GM19452 (cell line): ENCODE data around the gene PKP3.
"Not testable (repeated sequence)": the region's sequence is repeated elsewhere in the genome, so short reads cannot be mapped to it uniquely, and the experiment has no call there.

ENCODE experiments used
- ATAC-seq: cut with Tn5 transposase; IDR thresholded peaks from one replicate; pipeline ENCODE4 v1.9.1; 2021; ENCODE audit not compliant: unreplicated experiment

Gene PKP3

GRCh38 chr11:425301-425700 is 31.3 kb downstream of the PKP3 start:
- no peak for ATAC-seq

- ATAC-seq, result no peak
Observed at GRCh38 chr11:426851-427250, 32.8 kb downstream of the PKP3 start.

- ATAC-seq, result no peak
Observed at GRCh38 chr11:428295-428694, 34.3 kb downstream of the PKP3 start.

- no peak for ATAC-seq
Observed at GRCh38 chr11:429391-429790, 35.4 kb downstream of the PKP3 start.

- ATAC-seq, result no peak
Observed at GRCh38 chr11:429931-430456, 36.0 kb downstream of the PKP3 start.

GRCh38 chr11:431921-432320 is 37.9 kb downstream of the PKP3 start:
- ATAC-seq, result no peak

GRCh38 chr11:432501-433100 is 38.6 kb downstream of the PKP3 start:
- ATAC-seq, result no peak

GRCh38 chr11:433111-433510 is 39.1 kb downstream of the PKP3 start:
- no peak for ATAC-seq

GRCh38 chr11:433641-434040 is 39.6 kb downstream of the PKP3 start:
- no peak for ATAC-seq

- ATAC-seq, result no peak
Observed at GRCh38 chr11:434496-434895, 40.5 kb downstream of the PKP3 start.

- not testable (repeated sequence) for ATAC-seq
Observed at GRCh38 chr11:434999-435740, 41.2 kb downstream of the PKP3 start.

- ATAC-seq, result no peak
Observed at GRCh38 chr11:437228-437870, 43.3 kb downstream of the PKP3 start.

GRCh38 chr11:438101-438844 is 44.3 kb downstream of the PKP3 start:
- ATAC-seq, result no peak

- ATAC-seq, result no peak
Observed at GRCh38 chr11:439315-440064, 45.5 kb downstream of the PKP3 start.

GRCh38 chr11:440065-441042 is 46.3 kb downstream of the PKP3 start:
- ATAC-seq, result no peak

GRCh38 chr11:441043-441417 is 47.0 kb downstream of the PKP3 start:
- ATAC-seq, result no peak

GRCh38 chr11:441418-442274 is 47.6 kb downstream of the PKP3 start, which contains the start of gene ANO9:
TSS of gene ANO9 (minus strand) at chr11:442011. CDS start at chr11:441926, 85 bp downstream.
- peak; percentile 63 for ATAC-seq

- ATAC-seq, result no peak
Observed at GRCh38 chr11:442611-443081, 48.6 kb downstream of the PKP3 start.
